Activated CD4-positive, CD25-positive, alpha-beta regulatory T cell (primary cell): ENCODE data around the gene IGSF22.

Source experiments
- DNase-seq, 4 experiments: peaks; one replicate each; lab custom pipeline; 2025; lab: John Stamatoyannopoulos, UW

Gene IGSF22

DNA sequence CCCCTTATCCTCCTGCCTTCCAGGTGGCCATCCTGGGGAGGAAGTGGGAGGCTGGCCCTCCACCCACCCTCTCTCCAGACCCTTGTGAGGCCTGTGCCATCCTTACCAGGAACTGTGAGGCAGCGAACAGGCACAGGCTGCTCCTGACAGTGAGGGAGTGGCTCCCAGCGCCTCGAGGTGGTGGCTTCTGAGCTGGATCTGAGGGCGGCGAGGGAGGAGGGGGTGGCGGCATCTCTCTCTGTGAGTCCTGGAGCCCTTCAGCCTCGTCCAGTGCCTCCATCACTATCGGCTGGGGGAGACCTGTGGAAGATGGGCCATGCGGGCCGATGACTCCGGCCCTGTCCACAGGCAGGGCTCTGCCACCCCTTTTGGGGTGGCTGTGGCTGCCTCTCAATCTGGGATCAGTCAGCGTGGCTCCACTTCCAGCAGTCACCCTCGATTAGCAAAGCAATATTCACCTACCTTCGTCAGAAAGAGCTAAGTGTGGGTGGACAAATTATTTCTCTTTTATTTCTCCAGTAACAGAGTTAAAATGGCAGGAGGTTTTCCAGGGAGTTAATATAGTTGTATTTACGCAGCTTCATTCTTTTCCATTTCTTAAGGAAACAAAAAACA lies 18.0 kb upstream of the IGSF22 start:
- DNase-seq: no peak

GRCh38 chr11:18743365-18743764 lies 17.4 kb upstream of the IGSF22 start:
- no peak for DNase-seq

- no peak for DNase-seq
Observed at GRCh38 chr11:18741783-18742182, 15.8 kb upstream of the IGSF22 start.

DNA sequence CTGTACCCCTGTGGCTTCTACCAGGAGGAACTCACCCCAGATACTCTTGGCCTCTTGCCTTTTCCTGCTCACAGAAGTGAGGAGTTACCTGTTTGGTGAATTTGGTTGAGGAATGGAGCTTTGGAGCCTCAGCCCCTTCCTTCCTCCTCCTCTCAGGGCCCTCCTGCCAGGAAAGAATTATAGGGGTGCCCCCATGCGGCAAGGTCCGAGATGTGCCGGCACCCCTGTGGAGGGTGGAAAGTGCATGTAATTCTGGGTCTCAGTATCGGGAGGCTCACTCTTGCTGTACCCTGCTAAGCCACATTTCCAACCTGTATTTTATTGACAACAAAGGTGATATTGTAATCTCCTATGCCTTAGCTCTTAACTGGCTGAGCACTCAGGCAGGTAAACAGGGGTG lies 13.7 kb upstream of the IGSF22 start:
- DNase-seq: no peak

DNA sequence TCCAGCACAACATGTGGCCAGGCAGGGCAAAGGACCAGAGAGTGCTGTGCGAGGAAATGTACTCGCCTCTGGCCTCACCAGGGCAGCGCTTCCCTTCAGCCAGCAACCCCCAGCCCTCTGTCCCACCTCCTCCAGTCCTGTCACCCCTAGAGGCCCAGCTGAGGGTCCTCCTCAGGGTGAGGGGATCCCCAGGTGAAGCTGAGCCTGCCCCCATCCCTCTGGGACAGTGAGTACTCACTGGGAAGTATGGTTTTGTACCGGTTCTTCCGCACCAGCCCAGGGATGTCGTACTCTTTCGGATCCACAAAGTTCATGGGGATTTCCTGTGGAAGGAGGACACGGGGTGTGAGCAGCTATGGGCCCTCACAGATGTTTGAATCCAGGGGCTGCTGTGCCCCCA lies 11.7 kb upstream of the IGSF22 start:
- no peak for DNase-seq

GRCh38 chr11:18736590-18737148 lies 10.7 kb upstream of the IGSF22 start:
- DNase-seq: no peak

DNA sequence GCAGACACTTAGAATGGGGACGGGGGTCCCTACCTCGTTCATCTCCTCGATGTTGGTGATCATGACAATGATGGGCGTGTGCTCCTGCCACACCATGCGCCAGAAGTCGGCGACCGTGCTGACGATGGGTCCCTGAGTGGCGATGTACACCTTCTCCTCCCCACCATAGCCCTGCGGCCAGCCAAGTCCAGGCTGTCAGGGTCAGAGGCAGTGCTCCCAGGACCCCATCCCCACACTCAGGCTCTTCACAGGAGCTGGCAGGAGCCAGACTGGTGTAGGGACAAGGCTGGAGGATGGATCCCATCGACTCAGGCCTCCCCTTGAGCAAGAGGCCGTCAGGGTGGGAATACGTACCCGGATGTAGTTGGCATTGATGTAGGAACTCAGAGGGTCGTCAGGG lies 7.2 kb upstream of the IGSF22 start:
- no peak for DNase-seq

DNA sequence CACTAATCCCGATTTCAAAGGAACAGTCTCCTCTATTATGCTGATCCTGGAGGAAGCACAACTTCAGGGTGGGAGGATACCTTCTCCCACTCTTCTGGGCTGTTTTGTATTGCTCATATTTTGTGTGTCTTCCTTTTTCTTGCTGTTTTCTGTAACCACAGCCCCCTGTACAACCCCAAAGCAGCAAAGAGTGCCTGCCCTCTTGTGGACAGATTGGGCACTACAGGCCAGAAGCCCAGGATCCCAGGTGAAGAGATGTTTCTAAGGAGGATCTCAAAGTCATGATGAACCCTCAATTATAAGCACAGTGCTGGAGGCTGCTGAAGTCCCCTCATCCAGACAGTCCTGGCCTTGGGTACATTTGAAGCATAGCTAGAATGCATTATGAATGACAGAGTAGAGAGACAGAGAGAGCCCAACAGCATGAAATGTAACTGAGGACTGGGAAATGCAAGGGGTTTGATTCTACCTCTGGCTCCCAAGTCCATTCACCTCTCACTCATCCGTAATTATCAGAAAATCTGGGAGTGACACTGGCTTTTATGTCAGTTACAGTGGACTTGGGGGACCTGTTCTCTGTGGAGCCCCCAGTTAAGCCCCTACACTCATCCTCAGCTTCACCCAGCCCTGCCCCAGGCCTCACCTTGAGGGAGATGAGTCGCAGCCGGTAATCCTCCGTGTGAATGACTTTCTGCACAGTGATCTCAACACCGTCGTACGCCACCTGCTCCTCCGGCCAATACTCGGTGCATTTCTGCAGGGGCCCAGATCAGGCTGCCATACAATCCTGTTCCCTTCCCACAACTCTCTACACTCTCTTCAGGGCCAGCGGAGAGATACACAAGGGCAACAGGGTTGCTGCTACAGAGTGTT lies 6.2 kb upstream of the IGSF22 start:
- DNase-seq: peak; percentile 28 to 63 (median 36)

GRCh38 chr11:18731441-18731840 lies 5.5 kb upstream of the IGSF22 start:
- no peak for DNase-seq

DNA sequence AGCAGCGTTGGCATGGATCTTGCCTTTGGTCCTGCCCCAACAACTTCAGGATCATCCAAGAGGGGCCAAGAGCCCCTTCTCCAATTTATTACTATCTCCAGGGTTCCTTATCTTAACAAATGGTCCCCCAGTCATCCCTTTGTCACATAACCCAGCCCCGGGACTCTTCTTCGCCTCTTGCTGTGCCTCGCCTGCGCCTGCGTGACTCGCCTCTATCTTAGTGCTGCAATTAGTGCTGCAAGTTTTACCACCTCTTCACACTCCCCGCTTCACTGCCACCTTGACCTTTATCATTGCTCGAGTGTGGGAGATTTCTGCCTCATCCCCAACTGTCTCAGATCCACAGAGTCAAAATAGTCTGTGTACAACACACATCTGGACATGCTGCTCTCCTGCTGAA lies 4.0 kb upstream of the IGSF22 start:
- no peak for DNase-seq

DNA sequence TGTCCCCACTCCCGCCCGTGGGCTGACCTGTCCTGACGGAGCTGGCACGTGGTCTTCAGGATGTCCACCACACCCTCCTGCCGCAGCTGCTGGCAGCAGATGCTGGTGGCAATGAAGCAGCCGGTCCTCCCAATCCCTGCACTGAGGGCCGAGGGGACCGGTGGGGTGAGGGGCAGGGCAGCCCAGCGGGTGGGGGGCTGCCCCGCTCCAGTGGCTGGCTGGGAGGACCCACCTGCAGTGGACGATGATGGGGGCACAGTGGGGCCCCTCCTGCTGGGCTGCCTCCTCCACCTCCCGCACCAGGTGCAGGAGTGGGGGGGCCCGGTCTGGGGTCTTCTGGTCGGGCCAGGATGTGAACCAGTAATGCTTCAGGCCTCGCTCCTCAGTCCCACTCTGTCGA lies 3.4 kb upstream of the IGSF22 start:
- no peak for DNase-seq

- no peak for DNase-seq
Observed at GRCh38 chr11:18728658-18729057, 2.7 kb upstream of the IGSF22 start.

DNA sequence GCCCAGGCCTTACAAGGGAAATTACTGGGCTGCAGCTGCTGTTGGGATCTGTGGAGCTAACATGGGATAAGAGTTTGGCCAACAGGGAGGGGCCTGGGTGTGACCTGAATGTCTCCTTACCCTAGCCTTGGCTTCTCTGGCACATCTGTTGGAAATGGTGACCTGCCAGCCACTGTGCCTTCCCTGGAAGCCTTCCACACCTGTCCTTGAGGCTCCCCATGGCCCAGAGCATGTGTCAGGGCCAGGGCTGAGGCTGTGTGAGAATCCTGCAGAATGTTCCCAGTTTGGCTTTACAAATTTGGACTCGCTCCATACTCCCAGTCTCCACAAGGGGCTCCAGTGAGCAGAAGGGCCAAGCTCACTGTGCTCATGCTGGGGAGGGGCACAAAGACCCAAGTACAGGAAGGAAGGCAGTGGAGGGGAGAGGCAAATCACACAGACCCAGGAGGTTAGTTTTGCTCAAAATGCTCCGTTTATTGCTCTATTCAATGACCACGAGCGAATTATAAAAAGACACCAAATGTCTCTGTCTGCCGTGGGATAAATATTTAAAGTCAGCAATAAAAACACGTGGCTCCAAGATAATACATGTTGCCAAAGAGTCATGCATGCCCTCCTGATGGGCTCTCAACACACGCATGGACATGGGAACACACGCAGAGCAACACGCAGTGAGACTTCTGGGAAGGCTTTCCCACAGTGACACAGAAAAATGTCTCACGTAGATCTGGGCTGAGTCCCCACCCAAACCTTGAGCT lies 1.7 kb upstream of the IGSF22 start:
- peak in 2 of 4 experiments; percentile 17 to 27 for DNase-seq

GRCh38 chr11:18723991-18724390 lies 2.0 kb downstream of the IGSF22 start:
- DNase-seq: no peak

- DNase-seq: no peak
Observed at GRCh38 chr11:18722293-18722637, 3.7 kb downstream of the IGSF22 start.

DNA sequence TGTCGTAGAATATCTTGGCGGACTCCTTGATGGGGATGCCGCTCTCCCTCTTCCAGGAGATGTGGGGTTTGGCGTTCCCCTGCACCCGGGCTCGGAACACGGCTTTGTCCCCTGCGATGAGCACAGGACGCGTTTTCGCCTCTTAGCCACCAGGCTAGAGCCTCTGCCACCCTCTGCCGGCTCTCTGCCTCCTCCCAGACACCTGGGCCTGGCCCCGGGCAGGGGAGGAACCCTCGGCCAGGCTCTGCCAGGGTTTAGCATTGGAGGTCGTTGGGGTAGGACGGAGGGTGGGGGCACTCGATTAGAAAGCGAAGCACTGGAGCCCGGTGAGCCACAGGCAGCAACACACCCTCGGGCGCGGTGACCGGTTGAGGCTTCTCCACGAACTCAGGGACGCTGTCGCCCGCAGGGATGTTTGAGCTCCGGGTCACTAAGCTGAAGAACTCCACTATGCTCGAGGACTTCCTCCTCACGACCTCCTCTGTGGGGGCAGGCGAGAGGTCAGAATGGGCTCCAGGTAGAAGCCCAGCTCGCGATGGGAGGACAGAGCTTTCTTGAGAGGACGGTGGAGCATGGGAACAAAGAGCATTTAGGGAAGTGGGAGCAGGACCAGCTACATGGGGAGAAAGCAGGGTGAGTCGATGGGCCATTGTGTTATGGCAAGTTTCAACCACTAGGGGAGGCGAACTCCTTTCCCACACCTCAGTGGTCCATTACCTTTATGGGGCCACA lies 4.3 kb downstream of the IGSF22 start:
- peak in 2 of 4 experiments; percentile 14 to 23 for DNase-seq

DNA sequence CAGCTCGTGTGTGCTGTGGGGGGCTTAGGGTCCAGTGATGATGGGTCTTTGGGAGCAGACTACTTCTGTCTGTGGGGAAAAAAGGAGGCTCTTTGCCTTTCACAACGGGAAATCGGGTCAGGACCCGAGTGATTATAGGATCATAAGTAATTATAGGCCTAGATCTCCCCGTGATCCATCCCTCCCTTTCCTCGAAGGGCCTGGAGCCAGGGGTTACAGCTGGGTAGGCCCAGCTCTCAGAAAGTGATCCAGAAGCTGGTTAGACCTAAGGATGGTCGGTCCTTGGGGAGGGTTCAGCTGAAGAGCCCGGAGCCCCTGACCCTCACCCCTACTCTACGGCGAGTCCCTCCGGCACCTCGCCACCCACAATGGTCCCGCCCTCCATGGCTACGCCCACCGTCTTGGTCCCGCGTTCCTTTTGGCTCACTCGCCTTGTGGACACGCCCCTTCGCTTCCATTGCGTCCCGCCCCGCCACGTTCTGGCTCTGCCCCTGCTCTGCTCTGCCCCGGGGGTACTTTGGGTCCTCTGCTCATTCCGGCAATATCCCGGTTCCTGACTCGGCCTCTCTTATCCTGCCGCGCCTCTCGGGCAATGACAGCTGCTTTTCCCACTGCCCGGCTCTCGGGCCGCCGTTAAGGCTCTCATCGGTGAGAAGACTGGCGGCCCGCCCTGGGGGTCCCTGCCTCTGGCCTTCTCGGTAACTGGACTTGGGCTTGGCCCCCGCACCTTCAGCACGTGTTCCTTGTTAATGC lies 5.0 kb downstream of the IGSF22 start:
- DNase-seq: peak; percentile 48 to 76 (median 60)

DNA sequence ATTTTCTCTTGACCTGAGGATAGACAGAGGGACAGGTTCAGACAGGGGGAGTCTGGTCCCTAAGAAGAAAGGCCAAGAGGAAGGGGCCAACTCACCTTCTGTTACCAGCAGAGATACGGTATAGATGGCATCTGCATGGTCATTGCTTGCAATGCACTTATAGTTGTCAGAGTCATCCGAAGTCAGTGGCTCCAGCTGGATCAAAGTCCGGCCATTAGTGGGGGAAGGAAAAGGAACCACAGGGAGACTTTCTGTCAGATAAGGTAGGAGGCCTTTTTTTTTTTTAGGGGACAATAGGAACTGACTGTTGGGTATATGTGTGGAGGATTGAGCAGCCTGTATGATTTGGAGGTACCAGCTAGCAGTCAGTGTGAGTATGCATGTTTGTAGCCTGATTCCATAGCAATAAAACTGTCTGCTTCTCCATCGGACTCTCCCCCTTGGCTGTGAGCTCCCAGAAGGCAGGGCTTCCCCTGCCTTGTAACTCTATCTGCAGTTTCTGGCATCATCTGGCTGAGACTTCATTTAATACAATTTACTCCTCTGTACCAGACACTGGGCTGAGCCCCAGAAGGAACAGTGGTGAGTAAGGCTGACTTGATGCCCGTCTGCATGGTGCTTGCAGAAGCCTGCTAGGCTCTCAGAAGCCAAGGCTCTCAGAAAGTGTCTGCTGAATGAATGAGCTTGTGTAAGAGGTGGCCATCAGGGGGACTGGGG lies 5.7 kb downstream of the IGSF22 start:
- no peak for DNase-seq

DNA sequence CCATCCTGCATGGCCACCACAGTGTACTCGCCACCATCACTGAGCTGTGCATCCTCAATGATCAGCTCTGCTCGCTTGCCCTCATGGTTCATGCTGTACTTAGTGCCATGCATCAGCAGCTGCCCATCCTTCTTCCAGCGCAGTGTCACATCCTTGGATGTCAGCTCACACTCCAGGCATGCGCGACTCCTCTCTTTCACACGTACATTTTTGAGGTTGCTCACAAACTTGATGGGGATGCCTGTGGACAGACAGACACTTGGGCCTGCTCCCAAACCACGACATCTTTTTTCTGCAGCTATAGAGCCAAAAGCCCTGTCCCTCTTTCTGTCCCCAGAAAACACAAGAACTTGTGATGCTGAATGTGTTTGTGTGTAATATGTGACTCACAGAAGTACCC lies 10.5 kb downstream of the IGSF22 start:
- DNase-seq: no peak

GRCh38 chr11:18714443-18714780 lies 11.6 kb downstream of the IGSF22 start:
- no peak for DNase-seq
